Measurements from ENCODE around the gene CLDN12. TPM values are rescaled to one million over a fixed set of nuclear protein-coding genes. Genes with fewer than 3 reads are reported as not detected.

The CLDN12 gene
- total RNA-seq, 1 donor, result 47.1 TPM

DNA sequence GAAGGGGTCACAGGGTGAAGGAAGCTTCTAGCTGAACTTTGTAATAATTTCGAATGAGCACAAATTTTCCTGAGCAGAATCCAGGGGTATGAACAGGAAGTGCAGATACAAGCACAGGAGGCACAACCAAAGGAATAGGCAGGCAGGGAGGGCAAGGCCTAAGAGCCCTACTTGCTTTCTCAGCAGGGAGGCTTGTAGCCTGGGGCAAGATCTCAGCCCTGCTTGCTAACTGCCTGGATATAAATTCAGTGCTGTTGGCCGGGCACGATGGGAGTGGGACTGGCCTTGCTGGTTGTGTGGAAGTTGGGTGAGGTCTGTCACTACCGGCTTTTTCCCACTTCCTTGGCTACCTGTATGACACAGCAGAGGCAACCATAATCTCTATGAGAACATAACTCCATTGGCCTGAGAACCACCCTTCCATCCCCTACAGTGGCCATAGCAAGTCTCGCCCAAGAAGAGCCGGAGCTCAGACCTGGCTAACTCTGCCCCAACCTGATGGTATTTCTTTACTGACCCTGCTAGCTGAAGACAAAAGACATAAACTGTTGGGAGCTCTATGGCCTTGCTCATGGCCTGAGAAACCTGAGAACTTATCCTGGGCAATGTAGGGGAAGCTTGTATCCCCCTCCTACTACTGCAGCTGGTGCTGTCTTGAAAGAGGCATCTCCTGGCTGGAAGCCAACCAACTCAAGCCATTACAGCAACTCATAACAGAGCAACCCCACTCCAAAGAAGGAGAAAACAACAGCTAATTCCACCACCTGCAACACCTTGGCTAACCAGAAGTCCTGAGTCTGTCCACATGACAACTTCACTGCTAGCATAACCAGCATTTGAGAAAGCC, 27.6 kb downstream of the CLDN12 start:
- no peak for DNase-seq (ENCODE audit: low read depth)
- TF ChIP-seq, protein P1, sequence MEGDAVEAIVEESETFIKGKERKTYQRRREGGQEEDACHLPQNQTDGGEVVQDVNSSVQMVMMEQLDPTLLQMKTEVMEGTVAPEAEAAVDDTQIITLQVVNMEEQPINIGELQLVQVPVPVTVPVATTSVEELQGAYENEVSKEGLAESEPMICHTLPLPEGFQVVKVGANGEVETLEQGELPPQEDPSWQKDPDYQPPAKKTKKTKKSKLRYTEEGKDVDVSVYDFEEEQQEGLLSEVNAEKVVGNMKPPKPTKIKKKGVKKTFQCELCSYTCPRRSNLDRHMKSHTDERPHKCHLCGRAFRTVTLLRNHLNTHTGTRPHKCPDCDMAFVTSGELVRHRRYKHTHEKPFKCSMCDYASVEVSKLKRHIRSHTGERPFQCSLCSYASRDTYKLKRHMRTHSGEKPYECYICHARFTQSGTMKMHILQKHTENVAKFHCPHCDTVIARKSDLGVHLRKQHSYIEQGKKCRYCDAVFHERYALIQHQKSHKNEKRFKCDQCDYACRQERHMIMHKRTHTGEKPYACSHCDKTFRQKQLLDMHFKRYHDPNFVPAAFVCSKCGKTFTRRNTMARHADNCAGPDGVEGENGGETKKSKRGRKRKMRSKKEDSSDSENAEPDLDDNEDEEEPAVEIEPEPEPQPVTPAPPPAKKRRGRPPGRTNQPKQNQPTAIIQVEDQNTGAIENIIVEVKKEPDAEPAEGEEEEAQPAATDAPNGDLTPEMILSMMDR (IDR thresholded peaks at IDR 0.05; ENCODE audit: insufficient read depth, low read length), result no peak
- H3K4me3 ChIP-seq (ENCODE audit: low read depth, low read length), result no peak overlapping the region

DNA sequence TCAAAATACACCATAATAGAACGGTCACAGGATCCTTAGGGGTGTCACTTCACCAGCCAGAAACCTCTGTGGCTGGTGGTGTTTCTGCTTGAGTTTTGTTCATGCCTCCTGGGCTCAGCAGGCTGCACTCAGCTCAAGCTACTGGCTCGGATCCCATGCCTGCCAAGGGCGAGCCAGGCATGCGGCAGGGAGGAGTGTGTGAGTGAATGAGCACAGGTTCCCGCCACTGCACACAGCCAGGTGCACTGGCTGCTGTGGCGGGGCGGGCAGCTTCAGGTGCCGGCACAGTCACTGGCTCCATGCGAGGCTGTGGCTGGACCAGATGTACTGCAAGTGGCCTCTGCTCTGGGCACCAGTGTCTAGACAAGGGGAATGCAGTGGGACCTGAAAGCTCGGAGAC, 29.5 kb downstream of the CLDN12 start:
- no peak for DNase-seq (ENCODE audit: low read depth)
- no peak overlapping the region for H3K4me3 ChIP-seq (ENCODE audit: low read depth, low read length)
- TF ChIP-seq, protein P1 (IDR thresholded peaks at IDR 0.05; ENCODE audit: insufficient read depth, low read length), result no peak

DNA sequence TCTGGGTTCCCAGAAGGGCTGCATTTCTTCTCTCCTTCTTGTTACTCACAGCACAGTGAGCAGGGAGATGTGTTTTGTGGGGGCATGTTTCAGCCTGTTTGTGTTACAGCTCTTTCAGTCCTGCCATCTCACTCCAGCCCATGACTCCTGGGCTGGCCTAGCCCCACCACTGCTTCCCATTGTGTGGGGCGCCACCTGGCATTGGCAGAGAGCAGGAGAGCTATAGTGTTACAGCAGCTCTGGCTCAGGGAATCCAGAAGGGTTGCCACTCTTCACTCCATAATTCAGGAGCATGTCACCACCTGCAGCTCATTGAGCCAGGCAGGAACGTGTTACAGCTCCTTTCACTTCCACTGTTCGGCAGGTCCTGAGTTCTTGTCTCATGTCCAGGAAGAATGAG, 30.0 kb downstream of the CLDN12 start:
- H3K4me3 ChIP-seq (ENCODE audit: low read depth, low read length), result no peak overlapping the region
- TF ChIP-seq, protein P1 (IDR thresholded peaks at IDR 0.05; ENCODE audit: insufficient read depth, low read length), result no peak
- no peak for DNase-seq (ENCODE audit: low read depth)

DNA sequence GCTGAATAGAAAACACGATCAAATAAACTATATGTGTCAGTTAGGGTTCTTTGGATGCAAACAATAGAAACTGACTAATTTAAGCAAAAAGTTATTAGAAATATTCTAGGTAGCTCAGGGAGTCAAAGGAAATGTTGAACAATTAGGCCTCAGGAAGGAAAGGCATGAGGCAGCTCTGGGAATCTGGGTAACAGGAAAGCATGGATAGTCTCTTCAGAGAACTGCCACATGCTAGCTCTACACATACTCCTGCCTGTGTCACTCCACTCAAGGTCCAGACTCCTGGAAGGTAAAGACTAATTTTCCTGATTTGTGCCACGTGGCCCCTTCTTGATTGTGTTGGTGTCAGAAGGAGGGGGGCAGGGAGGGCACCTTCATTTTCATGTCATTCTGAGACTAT, 42.4 kb downstream of the CLDN12 start:
- no peak overlapping the region for H3K4me3 ChIP-seq (ENCODE audit: low read depth, low read length)
- TF ChIP-seq, protein P1 (IDR thresholded peaks at IDR 0.05; ENCODE audit: insufficient read depth, low read length), result no peak
- DNase-seq (ENCODE audit: low read depth), result no peak

DNA sequence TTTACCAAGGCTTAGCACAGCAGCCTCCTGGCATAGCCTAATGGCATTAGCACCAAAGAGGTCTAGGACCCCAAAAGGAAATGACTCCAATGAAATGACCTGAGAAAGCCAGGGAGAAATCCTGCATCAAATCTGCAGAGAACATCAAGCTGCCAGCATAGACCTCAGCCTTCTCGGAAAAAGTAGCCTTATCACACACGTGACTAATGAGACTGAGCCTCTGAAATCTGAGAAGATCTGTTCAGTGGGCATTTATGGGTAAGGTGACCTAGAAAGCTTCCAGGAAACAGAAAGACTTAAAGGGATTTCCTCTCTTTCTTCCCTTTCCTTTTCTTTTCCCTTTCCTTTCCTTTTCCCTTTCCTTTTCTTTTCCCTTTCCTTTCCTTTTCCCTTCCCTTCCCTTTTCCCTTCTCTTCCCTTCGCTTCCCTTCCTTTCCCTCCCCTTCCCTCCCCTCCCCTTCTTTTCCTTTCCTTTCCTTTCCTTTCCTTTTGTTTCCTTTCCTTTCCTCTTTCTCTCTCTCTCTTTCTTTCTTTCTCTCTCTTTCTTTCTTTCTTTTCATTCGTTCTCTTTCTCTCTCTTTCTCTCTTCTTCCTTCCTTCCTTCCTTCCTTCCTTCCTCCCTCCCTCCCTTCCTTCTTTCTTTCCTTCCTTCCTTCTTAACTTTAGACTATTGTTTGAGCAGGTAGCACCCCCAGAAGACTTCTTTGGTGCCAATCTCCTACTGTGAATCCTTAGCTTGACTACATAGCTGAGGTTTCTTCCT, 43.1 kb downstream of the CLDN12 start:
- no peak overlapping the region for H3K4me3 ChIP-seq (ENCODE audit: low read depth, low read length)
- TF ChIP-seq, protein P1 (IDR thresholded peaks at IDR 0.05; ENCODE audit: insufficient read depth, low read length), result no peak
- no peak for DNase-seq (ENCODE audit: low read depth)

DNA sequence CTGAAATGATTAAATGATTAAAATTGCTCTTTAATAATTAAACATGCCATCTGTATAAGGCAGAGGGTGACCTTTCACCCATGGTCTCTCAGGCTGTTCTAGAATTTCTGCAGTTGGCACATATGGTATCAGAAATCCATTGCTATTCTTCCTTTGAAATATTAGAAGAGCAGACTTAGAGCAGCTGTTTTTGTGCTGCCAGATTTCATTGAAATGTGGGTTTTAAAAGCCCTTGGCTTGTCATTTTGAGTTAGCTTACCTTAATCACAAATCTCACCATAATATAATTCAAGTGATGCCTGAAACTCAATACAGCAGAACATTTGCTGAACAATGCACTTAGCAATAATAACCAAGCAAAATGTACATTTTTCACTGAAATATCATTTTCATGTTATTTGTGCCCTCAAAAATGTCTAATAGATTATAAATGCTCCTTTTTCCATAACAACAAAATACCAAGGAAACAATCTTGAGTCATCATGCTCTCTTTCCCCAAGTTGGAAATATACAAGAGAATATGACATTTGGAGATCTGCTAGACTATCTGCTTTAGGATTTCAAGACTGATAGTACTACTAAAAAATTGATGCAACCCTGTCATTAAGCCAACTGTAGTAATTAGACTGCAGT, 50.1 kb downstream of the CLDN12 start:
- TF ChIP-seq, protein P1 (IDR thresholded peaks at IDR 0.05; ENCODE audit: insufficient read depth, low read length), result no peak
- DNase-seq (ENCODE audit: low read depth), result no peak
- H3K4me3 ChIP-seq (ENCODE audit: low read depth, low read length), result no peak overlapping the region
